OCI-LY3 (cell line): ENCODE data around the gene NPFFR1.

ENCODE experiments used
- CTCF ChIP-seq: fragments of 200-600, 300-600 bp; sonication (generic); IDR thresholded peaks from 2 replicates; pipeline ENCODE4 v1.5.1; 2014; ENCODE audit warnings: antibody characterized with exemption, low read length, low read depth
- EZH2phosphoT487 ChIP-seq: fragments of 200-600 bp; shearing (Covaris generic); IDR thresholded peaks from 2 replicates; pipeline ENCODE4 v1.6.1; 2018; ENCODE audit warnings: antibody characterized with exemption, mixed run types, low read depth

- TF ChIP-seq CTCF (no peak), EZH2phosphoT487 (no peak)
These were observed 25.6 kb downstream of the NPFFR1 start for GRCh38 chr10:70258216-70258615.
